T-helper 22 cell (primary cell): ENCODE data around the gene TMEM218.

Source experiments
- DNase-seq: peaks from one replicate; pipeline ENCODE4 v3.0.0-alpha.2; 2020; ENCODE audit warnings: low read depth

The TMEM218 gene

DNA sequence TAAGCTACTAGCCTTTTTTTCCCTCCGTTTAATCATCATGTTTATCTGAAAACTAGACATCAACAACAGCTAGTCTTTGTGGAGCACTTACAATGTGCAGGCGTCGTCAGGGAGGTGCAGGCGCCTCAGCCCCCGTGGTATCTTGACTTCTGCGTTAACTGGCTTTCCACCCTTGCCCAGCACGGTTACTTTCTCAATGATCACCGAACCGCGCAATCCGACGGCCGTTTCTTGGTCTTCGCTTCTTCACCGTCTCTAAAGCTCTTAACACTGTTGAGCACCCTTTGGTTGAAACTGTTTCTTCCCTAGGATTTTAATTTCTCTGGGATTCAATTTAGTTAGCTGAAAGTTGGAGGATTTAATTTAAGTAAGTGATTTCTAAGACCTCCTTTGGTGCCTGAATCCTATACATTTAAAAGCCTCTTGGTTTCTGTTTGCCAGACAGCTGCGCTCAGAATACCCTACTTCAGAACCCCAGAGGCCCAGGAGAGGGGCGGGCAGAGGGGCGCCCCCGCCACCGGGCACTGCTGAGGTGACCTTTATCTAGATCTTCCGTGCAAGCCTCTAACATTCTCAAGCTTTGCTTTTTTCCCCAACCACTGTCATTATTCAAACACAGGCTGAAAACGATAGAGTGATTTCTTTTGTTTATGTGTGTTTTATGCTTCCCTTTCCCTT is 18.0 kb upstream of the TMEM218 start:
- DNase-seq, result no peak

GRCh38 chr11:125128450-125128849 is 17.0 kb upstream of the TMEM218 start:
- no peak for DNase-seq

- DNase-seq, result no peak
Measured at GRCh38 chr11:125124618-125124992, 13.2 kb upstream of the TMEM218 start.

GRCh38 chr11:125123947-125124617 is 12.7 kb upstream of the TMEM218 start:
- DNase-seq, result no peak

- DNase-seq, result no peak
Measured at GRCh38 chr11:125123194-125123946, 11.9 kb upstream of the TMEM218 start.

DNA sequence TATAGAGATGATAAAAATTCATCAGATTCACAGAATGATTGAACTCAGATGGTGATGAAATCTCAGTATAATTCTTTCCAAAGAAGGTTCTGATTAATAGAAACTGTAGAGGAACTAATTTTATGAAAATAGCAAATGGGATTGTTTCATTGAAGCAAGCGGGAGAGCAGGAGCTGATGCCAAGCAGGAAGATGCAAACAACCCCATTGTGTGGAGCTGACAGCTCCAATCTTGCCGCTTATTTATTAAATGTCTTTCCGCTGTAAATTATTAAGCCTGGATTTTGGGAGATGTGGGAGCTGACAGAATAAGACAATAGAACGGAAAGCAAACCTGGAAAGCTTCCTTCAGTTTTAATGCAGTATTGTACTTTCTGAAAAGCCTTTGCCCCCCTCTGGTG is 6.0 kb upstream of the TMEM218 start:
- no peak for DNase-seq

- DNase-seq, result no peak
Measured at GRCh38 chr11:125114518-125114917, 3.1 kb upstream of the TMEM218 start.

GRCh38 chr11:125112208-125112604 is 780 bp upstream of the TMEM218 start:
- no peak for DNase-seq

DNA sequence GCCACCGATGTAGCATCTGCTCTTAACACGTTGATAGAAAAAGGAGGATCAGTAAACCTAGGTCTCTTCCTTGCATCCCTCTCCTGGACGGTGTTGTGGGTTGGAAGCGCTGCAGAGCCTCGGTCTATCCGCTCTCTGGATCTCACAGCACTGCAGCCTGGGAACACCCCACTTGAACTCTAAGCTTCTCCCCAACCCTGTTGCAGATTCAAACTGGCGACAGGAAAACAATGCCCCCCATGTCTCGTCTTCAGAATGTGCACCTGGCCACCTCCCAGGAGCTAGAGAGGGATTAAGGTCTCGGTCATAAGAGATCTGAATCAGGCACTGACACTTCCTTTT is 454 bp downstream of the TMEM218 start:
- no peak for DNase-seq

DNA sequence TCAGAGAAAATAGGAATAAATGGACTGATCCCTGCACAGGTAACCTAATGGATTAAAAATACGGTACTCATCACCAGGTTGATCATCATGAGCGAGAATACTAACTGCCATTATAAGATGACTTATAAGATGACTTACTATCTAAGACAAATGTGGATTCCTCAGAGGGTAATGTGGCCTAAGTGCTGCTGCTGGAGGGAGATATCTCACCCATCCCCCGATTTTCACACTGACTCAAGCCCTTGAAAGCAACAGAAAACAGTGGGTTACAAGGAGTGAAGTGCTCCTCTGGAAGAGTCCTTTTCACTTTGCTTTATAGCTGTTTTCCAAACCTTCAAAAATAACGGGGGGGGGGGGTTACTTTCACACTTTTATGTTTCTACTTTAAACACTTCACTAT is 920 bp downstream of the TMEM218 start:
- no peak for DNase-seq

DNA sequence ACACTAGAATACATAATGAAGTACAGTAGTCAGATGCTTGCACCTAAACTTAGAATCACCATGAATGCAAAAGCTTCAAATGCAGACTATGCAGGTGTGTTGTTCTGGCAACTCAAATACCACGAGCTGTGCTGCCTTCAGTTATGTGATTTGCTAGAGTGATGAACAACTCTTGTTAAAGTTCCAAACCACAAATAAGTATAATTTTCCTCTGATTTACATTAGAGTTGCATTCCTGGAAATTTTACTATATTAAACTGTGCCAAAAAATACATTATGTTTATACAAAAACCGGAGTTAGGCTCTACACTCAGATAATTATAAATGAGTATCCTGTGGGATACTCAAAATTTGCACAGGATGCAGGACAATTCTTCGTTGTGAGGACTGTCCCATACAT is 3.0 kb downstream of the TMEM218 start:
- DNase-seq, result no peak

GRCh38 chr11:125105926-125106325 is 5.5 kb downstream of the TMEM218 start:
- no peak for DNase-seq

DNA sequence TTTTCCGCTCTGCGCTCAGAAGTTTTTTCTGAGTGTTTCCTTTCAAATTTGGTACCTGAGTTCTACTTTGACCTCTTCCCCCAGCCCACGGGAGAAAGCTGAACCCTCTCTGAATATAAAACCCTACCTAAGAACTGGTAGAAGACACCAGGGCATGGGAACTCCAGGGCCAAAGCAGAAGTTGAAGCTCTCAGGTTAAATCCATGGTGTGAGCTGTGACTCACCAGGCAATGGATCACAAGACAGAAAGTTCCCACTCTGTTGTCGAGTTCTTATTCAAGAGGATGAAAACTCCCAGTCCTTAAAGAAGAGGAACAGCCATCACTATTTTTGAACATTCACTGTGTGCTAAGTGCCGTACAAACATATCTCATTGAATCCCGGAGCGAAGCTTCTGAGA is 8.9 kb downstream of the TMEM218 start:
- no peak for DNase-seq

GRCh38 chr11:125102025-125102424 is 9.4 kb downstream of the TMEM218 start:
- no peak for DNase-seq

- no peak for DNase-seq
Measured at GRCh38 chr11:125101596-125101995, 9.8 kb downstream of the TMEM218 start.

GRCh38 chr11:125100136-125100535 is 11.3 kb downstream of the TMEM218 start:
- DNase-seq, result no peak

- DNase-seq, result no peak
Measured at GRCh38 chr11:125094731-125095130, 16.7 kb downstream of the TMEM218 start.

DNA sequence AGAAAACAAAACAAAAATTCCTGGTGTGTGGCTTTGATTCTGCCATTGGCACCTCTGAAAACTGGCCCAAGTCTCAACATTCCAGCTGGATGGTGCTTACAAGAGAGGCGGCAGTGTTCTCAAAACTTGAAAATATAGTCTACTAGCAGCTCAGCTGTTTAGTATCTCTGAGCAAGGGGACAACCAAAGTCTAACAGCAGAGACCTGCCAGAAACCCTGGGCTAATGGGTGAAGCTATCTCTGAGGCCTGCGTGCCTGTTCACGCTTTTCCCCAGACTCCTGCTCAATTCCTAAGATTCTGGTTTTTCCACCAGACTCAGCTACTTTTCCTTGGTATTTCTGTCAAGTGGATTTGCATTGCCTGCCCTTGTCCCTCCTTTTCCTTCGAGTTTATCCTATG is 17.9 kb downstream of the TMEM218 start:
- no peak for DNase-seq

DNA sequence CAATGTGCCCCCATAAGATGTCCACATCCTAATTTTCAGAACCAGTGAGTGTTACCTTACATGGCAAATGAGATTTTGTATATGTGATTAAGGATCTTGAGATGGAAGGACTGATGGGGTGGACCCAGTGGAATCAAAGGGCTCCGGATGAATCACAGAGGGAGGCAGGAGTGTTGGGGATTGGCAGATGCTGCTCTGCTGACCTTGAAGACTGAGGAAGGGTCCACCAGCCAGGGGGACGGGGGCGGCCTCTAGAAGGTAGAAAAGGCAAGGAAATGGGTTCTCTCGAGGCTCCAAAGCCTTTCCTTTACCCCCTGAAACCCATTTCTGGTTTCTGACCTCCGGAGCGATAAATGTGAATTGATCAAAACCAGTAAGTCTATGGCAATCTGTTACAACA is 18.8 kb downstream of the TMEM218 start:
- DNase-seq, result no peak

DNA sequence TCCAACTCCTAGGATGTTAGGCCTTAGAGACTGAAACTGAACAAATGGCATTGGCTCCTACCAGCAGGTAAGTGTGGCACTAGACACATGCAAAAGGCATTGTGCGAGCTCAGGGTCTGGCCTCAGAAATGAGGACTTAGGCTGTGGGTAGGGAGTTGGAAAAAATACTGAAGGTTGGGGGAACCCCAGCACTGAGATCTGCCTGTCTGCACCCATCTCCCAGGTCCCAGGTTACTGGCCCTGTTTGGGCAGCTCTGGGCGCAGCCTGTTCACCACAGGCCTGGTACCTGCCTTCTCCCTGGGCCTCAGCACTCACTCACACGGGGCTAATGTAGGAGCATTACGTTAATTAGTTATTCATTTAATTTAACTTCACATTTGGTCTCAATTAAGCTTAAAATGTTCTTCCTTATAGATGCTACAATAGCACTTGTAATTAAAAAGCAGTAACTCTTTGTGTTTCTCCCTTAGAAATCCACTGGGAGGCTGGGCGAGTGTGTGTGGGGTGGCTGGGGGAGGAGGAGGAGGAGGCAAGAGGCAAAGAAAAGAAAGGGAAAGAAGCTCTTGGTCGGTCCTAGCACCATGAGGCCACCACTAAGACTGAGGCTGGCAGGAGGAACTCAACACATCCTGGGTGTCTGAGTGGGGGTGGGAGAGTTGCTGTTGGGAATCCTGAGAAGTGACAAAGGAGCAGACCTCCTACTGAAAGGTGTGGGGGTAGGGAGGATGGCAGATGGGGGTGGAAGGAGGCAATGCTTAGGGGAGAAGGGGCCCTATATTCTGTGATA is 19.4 kb downstream of the TMEM218 start:
- DNase-seq, result no peak

DNA sequence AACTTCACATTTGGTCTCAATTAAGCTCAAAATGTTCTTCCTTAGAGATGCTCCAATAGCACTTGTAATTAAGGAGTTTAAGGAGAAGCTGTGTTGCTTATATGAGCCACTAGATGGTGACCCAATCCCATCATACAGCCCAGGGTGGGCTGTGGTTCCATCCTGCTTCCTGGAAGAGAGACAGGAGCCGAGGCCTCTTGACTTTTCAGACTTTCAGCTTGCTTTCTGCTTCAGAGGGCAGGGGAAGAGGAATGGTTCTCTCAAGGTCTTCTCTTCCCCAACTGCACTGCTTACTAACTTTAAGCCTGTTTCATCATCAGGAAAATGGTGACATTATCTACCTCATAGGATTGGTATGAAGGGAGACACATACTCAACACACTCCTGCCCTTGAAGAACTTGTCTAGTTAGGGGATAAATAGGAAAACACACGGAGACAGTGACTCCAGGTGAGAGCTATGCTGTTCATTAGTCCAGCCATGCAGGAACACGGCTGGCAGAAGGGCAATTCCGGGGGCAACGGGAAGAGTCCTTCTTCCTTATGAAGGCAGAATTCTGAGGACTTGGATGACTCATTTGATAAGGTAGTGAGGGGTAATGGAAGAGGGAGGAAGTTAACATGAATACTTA is 20.1 kb downstream of the TMEM218 start:
- no peak for DNase-seq

DNA sequence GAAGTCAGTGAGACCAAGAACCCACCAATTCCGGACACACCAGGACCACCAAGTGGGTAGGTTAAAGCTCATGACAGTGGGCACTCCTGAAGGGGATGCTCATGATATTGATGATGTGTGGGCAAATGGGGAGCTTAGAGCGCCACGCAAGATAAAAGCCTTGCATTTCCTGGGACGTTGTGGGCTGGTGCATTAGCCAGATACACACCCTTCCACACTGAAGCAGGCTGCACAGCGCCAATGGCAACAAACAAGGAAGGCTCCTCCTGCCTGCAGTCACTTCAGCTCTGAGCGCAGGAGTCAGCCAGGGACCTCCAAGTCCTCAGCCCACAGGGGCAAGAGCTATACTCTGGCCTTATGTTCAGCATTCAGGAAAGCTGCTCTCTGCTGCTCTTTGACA is 20.6 kb downstream of the TMEM218 start:
- DNase-seq, result no peak
